H1 (cell line): ENCODE results near the gene EGFR. TPM values are rescaled to one million over a fixed set of nuclear protein-coding genes. Genes with fewer than 3 reads are reported as not detected.

Experiments used
- CTCF ChIP-seq, 3 experiments: IDR thresholded peaks; 1 replicate in 2 of 3; 2 replicates in 1 of 3; pipeline versions ENCODE4 v1.5.1 to v1.6.1; 2011; ENCODE audit warnings: low read length in 3 of 3, mild to moderate bottlenecking in 3 of 3, inconsistent platforms in 2 of 3, low read depth in 1 of 3, moderate library complexity in 1 of 3; ENCODE audit not compliant: insufficient read depth in 1 of 3; ENCODE audit errors: control extremely low read depth in 1 of 3
- FOSL1 ChIP-seq: IDR thresholded peaks from 2 replicates; pipeline ENCODE4 v1.6.1; 2011; ENCODE audit warnings: mild to moderate bottlenecking, low read depth, low read length, moderate library complexity; ENCODE audit not compliant: insufficient read depth
- GTF2F1 ChIP-seq: IDR thresholded peaks from 2 replicates; pipeline ENCODE4 v1.6.1; 2012; ENCODE audit warnings: low read depth, low read length, improper control_type of control experiment, borderline replicate concordance
- JUN ChIP-seq: IDR thresholded peaks from 2 replicates; pipeline ENCODE4 v1.6.1; 2011; ENCODE audit warnings: low read depth, mild to moderate bottlenecking, improper control_type of control experiment, low read length
- RBBP5 ChIP-seq: IDR thresholded peaks from 2 replicates; pipeline ENCODE4 v1.7.1; 2012; ENCODE audit warnings: low read depth, mild to moderate bottlenecking, inconsistent platforms, low read length, moderate library complexity, borderline replicate concordance
- RNF2 ChIP-seq: fragments of 200-900, 300-1000 bp; sonication (generic); IDR thresholded peaks from 2 replicates; pipeline ENCODE4 v1.7.1; 2016; ENCODE audit warnings: borderline replicate concordance, low read depth, mild to moderate bottlenecking, antibody characterized with exemption, low read length; ENCODE audit not compliant: poor library complexity, severe bottlenecking; ENCODE audit errors: missing control alignments
- SIX5 ChIP-seq: IDR thresholded peaks from 2 replicates; pipeline ENCODE4 v1.6.1; 2011; ENCODE audit warnings: mild to moderate bottlenecking, low read depth, low read length
- polyA plus RNA-seq, 7 experiments: library from polyadenylated mRNA; depleted of rRNA in 3 of 7; stranded (reverse) in 5 of 7; unstranded in 2 of 7; fragments of >200 nt in 5 of 7; fragments of 200-250 nt in 2 of 7; gene quantifications; 1 replicate in 5 of 7; 2 replicates in 1 of 7; 4 replicates in 1 of 7; pipeline versions ENCODE4 v1.2.1 to v1.2.3, GENCODE V29; 2011 to 2013; ENCODE audit warnings: missing spikeins in 2 of 7, mixed read lengths in 2 of 7
- total RNA-seq: library from RNA; stranded (reverse); fragmentation: NEBNext Ultra II Directional; extraction: Animal tissue kit (Norgen Biotek cat#: 25700); gene quantifications from 2 replicates; pipeline ENCODE4 v1.2.1, GENCODE V29; 2021

Gene EGFR
- total and polyA plus RNA-seq, 2 of the 8 experiments (the other 6 are each of a cell fraction or from before 2014, with no cell fraction given) = 1.9 to 5.8 TPM

GRCh38 chr7:55071411-55072175 is 52.8 kb downstream of the EGFR start (continued):
- no peak for TF ChIP-seq RNF2
- no peak for TF ChIP-seq SIX5
- no peak for TF ChIP-seq RBBP5
- no peak for TF ChIP-seq JUN
- TF ChIP-seq CTCF (IDR thresholded peaks at IDR 0.05; ENCODE audit: control extremely low read depth in 1 of 3, insufficient read depth in 1 of 3, low read depth in 1 of 3, low read length in 3 of 3) = no peak
- TF ChIP-seq GTF2F1 = no peak
- no peak for TF ChIP-seq FOSL1
